SH-SY5Y (cell line): ENCODE results near the gene SERPINB11.

Source experiments
- GATA2 ChIP-seq: IDR thresholded peaks from 2 replicates; pipeline ENCODE4 v1.6.1; 2011; ENCODE audit warnings: mild to moderate bottlenecking, low read depth, low read length
- GATA3 ChIP-seq: IDR thresholded peaks from 2 replicates; pipeline ENCODE4 v1.6.1; 2011; ENCODE audit warnings: low read depth, mild to moderate bottlenecking, low read length, moderate library complexity

Gene SERPINB11

DNA sequence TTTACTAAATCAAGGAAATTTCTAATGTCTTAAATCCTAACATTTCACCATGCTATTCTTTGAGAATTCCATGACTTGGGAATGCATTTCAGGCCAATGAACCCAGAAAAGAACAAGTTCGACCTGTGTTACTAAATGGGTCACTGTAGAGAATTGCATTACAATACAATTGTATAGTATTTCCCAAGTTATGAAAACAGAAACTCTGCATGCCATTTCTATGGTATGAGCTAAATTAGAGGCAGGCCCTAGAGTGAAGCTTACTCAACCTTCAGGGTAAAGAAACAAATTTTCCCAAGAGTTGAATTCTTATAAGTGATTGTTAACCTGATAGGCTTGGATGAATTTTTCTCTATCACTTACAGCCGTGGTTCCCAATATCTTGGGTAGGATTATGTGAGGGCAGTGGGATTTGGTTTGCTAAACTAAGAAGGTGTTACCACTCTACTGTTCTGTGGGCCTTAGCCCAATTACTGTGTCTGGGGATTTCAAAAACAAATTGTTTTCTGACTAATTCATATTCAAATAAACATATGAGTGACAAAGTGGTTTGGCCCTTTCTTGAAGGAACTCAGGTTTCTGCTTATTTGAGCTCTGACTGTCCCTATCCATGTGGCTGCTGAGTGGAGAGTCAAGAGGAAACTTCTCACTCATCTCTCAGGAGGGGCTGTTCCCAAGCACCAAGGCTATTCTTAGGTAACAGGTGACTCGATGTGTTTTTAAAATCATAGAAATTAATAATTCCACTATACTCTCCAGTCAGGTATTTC, 61.3 kb downstream of the SERPINB11 start:
- no peak for TF ChIP-seq GATA3
- TF ChIP-seq GATA2, result no peak

DNA sequence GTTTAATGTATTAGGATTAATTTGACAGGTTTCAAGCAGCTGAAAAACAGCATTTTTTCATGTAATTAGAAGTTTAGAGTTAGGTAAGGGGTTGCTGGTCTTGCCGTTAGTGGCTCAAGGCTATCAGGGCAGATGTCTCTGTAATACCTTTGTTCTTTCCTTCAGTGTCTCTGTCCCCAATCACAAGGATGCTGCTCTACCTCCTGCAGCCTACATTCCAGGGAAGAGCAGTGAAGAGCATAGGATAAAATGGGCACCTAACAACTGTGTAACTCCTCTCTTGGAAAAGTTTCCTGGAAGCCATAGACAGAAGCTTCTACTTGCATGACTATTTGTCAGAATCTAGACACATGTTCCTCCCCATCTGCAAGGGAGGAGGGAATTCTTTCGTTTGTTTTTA, 63.1 kb downstream of the SERPINB11 start:
- TF ChIP-seq GATA3 (no peak), GATA2 (no peak)
